ENCODE data around the gene SELENOS. TPM values are rescaled to one million over a fixed set of nuclear protein-coding genes. Genes with fewer than 3 reads are reported as not detected.

The SELENOS gene
- total and polyA plus RNA-seq, 9 of the 15 experiments (the other 6 are each of a cell fraction or from before 2014, with no cell fraction given) = 24.9 to 57.4 (median 47.9) TPM

DNA sequence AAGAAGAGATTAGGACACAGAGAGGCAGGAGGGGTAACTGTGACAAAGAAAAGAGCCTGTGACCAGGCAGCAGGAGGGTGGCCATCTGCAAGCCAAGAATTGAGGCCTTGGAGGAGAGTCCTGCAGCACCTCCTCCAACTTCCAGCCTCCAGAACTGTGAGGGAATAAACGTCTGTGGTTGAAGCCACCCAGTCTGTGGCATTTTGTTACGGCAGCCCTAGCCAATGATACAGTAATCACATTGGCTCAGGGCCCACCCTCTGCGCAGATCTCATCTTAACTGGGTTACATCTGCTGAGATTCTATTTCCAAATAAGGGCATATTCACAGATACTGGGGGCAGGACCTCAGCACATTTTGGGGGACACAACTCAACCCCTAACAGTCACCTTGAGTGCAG, 11.3 kb downstream of the SELENOS start:
- H3K4me1 ChIP-seq (replicated peaks in 1 of 2; ENCODE audit: control insufficient read depth in 2 of 2, insufficient read depth in 2 of 2, low read length in 2 of 2) = peaks cover 5 to 8% of the 10 kb centered on the region in 2 experiments
- FAIRE-seq (no peak), ATAC-seq (no peak), DNase-seq (ENCODE audit: extremely low read depth in 1 of 4, low spot score in 3 of 4) (no peak)
- H3K9ac ChIP-seq (ENCODE audit: insufficient read depth in 1 of 2, low read depth in 2 of 2, low read length in 2 of 2) = no peak overlapping the region
- no peaks in the 10 kb centered on the region for H3K9me3 ChIP-seq (replicated peaks; ENCODE audit: control insufficient read depth, insufficient read depth, low read depth, low read length)
- intact Hi-C loops (cut with micrococcal nuclease) (no loop called here), in situ Hi-C loops (cut with MboI) (loop anchor here (25.0 kb wide), 2 partner anchors 354 to 629 kb away; partner anchors contain the start of gene LRRK1)
- WGBS (ENCODE audit: insufficient coverage, low coverage, missing lambda C conversion rate) = 44% methylated on average over 3 of the region's 3 CpGs
- no peak overlapping the region for H3K4me2 ChIP-seq (ENCODE audit: insufficient read depth, low read length)
- no peaks in the 10 kb centered on the region for H3K79me2 ChIP-seq (ENCODE audit: control insufficient read depth, insufficient read depth, low read length)
- ChIA-PET POLR2A (interaction anchor here (0.6 to 2.9 kb wide), 2 partner anchors 11 to 606 kb away, joined by 3 to 16 read pairs; no protein-coding TSS in a partner anchor), CTCF (ENCODE audit: low intra/inter-chr PET ratio) (interaction anchor here (0.7 kb wide), 1 partner anchor 157 kb away, joined by 5 read pairs; no protein-coding TSS in a partner anchor)
- H3K4me3 ChIP-seq = no peak overlapping the region
- peaks cover 8% of the 10 kb centered on the region; the same call in 2 of the 3 replicates for H3K36me3 ChIP-seq (ENCODE audit: control insufficient read depth, insufficient read depth, low read length)
- BruUV-seq (replicated peaks) = no TSS peak
- no peak overlapping the region for H2AFZ ChIP-seq (ENCODE audit: low read depth, low read length)
- 0 out of 2 replicates have a peak, but pooled peaks cover 7% of the 10 kb centered on the region for H4K20me1 ChIP-seq (replicated peaks; ENCODE audit: control insufficient read depth, insufficient read depth, low read length)
- H3K27me3 ChIP-seq (ENCODE audit: control insufficient read depth in 2 of 2, insufficient read depth in 2 of 2, low read length in 2 of 2) = peaks cover 3 to 24% of the 10 kb centered on the region in 2 experiments; a peak in 3 of 5 replicates
- TF ChIP-seq MCM2 (IDR thresholded peaks at IDR 0.05; ENCODE audit: low read depth) (no peak), DMBX1 (CRISPR knock-in tag; IDR thresholded peaks at IDR 0.05; ENCODE audit: borderline replicate concordance) (no peak), SAFB2 (IDR thresholded peaks at IDR 0.05; ENCODE audit: borderline replicate concordance, low read depth, low read length, severe bottlenecking) (no peak), EWSR1 (IDR thresholded peaks at IDR 0.05; ENCODE audit: borderline replicate concordance, low read depth, partially characterized antibody) (no peak), RNF2 (IDR thresholded peaks at IDR 0.05) (no peak), ESRRA (IDR thresholded peaks at IDR 0.05; ENCODE audit: borderline replicate concordance, low read depth) (no peak), ZNF174 (CRISPR knock-in tag; IDR thresholded peaks at IDR 0.05) (no peak), CXXC5 (CRISPR knock-in tag; IDR thresholded peaks at IDR 0.05) (no peak), NR3C1 (CRISPR knock-in tag; IDR thresholded peaks at IDR 0.05) (no peak), PHB (CRISPR knock-in tag; IDR thresholded peaks at IDR 0.05) (no peak), MTA1 (IDR thresholded peaks at IDR 0.05; ENCODE audit: borderline replicate concordance) (no peak), PPARD (CRISPR knock-in tag; IDR thresholded peaks at IDR 0.05) (no peak), GATAD2A (IDR thresholded peaks at IDR 0.05) (no peak), FUS (optimal IDR thresholded peaks at IDR 0.05; ENCODE audit: low read depth, low read length) (no peak)
- TF ChIP-seq, protein P1, sequence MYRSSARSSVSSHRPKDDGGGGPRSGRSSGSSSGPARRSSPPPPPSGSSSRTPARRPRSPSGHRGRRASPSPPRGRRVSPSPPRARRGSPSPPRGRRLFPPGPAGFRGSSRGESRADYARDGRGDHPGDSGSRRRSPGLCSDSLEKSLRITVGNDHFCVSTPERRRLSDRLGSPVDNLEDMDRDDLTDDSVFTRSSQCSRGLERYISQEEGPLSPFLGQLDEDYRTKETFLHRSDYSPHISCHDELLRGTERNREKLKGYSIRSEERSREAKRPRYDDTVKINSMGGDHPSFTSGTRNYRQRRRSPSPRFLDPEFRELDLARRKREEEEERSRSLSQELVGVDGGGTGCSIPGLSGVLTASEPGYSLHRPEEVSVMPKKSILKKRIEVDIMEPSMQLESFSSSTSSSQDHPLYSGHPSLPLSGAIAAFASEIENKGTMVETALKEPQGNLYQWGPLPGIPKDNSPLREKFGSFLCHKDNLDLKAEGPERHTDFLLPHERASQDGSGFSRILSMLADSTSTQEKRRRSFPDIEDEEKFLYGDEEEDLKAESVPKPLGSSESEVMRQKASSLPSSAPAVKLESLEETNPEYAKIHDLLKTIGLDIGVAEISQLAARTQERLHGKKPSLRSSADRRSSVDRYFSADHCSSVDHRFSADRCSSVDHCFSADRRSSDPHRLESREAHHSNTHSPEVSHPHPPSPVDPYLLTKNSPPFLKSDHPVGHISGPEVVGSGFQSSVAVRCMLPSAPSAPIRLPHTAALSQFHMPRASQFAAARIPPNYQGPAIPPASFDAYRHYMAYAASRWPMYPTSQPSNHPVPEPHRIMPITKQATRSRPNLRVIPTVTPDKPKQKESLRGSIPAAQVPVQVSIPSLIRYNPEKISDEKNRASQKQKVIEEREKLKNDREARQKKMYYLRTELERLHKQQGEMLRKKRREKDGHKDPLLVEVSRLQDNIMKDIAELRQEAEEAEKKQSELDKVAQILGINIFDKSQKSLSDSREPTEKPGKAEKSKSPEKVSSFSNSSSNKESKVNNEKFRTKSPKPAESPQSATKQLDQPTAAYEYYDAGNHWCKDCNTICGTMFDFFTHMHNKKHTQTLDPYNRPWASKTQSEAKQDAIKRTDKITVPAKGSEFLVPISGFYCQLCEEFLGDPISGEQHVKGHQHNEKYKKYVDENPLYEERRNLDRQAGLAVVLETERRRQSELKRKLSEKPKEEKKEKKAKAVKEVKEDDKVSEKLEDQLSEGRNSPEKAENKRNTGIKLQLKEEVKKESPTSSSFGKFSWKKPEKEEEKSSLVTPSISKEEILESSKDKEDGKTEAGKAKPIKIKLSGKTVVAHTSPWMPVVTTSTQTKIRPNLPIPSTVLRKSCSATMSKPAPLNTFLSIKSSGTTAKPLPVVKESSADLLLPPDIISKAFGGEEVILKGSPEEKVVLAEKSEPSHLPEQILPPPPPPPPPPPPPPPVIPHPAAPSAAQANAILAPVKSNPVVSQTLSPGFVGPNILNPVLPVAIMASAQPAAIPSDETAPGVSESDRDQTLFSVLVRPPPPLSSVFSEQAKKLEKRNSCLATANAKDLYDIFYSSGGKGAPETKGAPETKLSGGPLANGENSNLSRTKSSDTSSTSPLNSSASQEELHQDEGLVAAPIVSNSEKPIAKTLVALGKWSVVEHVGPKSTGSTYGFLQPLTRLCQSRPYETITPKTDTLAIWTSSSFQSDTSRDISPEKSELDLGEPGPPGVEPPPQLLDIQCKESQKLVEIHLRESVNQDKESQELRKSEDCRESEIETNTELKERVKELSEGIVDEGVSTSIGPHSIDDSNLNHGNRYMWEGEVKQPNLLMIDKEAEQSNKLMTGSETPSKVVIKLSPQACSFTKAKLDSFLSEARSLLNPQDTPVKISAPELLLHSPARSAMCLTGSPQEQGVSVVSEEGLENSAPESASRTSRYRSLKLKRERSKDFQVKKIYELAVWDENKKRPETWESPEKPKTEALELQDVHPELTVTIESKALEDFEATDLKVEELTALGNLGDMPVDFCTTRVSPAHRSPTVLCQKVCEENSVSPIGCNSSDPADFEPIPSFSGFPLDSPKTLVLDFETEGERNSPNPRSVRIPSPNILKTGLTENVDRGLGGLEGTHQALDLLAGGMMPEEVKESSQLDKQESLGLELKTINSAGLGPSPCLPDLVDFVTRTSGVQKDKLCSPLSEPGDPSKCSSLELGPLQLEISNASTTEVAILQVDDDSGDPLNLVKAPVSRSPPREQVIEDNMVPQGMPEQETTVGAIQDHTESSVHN (IDR thresholded peaks at IDR 0.05; ENCODE audit: borderline replicate concordance in 1 of 2, low read depth in 1 of 2) = no peak
- no peaks in the 10 kb centered on the region for H3K9me1 ChIP-seq (ENCODE audit: control insufficient read depth, insufficient read depth, low read length)
- H3K27ac ChIP-seq (ENCODE audit: extremely low read depth, low read depth, low read length) = no peak overlapping the region

All from K562 (cell line).